KOPT-K1 (cell line): ENCODE measurements around the gene CXorf49.
"Not testable (repeated sequence)": the region's sequence is repeated elsewhere in the genome, so short reads cannot be mapped to it uniquely, and the experiment has no call there.

Source experiments
- H3K27ac ChIP-seq: fragments of 200-600 bp; sonication (generic); 2 replicates; pipeline ENCODE4 v1.5.1; 2016; ENCODE audit warnings: antibody characterized with exemption, mild to moderate bottlenecking, low read depth, low read length; ENCODE audit not compliant: poor library complexity, severe bottlenecking
- H3K36me3 ChIP-seq: fragments of 200-600 bp; sonication (generic); 2 replicates; pipeline ENCODE4 v1.5.1; 2017; ENCODE audit warnings: antibody characterized with exemption, mild to moderate bottlenecking, low read length, moderate library complexity; ENCODE audit not compliant: insufficient read depth
- H3K9me3 ChIP-seq: fragments of 200-600 bp; sonication (generic); 2 replicates; pipeline ENCODE4 v1.5.1; 2017; ENCODE audit warnings: antibody characterized with exemption, low read length, mild to moderate bottlenecking; ENCODE audit not compliant: insufficient read depth, poor library complexity, severe bottlenecking

Gene CXorf49

GRCh38 chrX:71718185-71718584, at the start of gene CXorf49:
Gene CXorf49 (minus strand): TSS chrX:71718285. CDS start chrX:71718151, 134 bp downstream.
- not testable (repeated sequence) for H3K27ac ChIP-seq, H3K9me3 ChIP-seq, H3K36me3 ChIP-seq

GRCh38 chrX:71767134-71767533, 49.0 kb upstream of the CXorf49 start:
- not testable (repeated sequence) for H3K9me3 ChIP-seq, H3K27ac ChIP-seq, H3K36me3 ChIP-seq

GRCh38 chrX:71765613-71766012, 47.5 kb upstream of the CXorf49 start:
- H3K27ac ChIP-seq, H3K36me3 ChIP-seq, H3K9me3 ChIP-seq: not testable (repeated sequence)

- not testable (repeated sequence) for H3K36me3 ChIP-seq, H3K9me3 ChIP-seq, H3K27ac ChIP-seq
These were observed 46.7 kb upstream of the CXorf49 start for GRCh38 chrX:71764832-71765231.

- H3K9me3 ChIP-seq, H3K36me3 ChIP-seq, H3K27ac ChIP-seq: not testable (repeated sequence)
These were observed 45.0 kb upstream of the CXorf49 start, which contains the start of gene CXorf49B for GRCh38 chrX:71763049-71763448. Gene CXorf49B (plus strand): TSS chrX:71763349. CDS start chrX:71763424, 75 bp downstream.

- not testable (repeated sequence) for H3K9me3 ChIP-seq, H3K36me3 ChIP-seq, H3K27ac ChIP-seq
These were observed 42.7 kb upstream of the CXorf49 start for GRCh38 chrX:71760688-71761281.

GRCh38 chrX:71720289-71720886, 2.3 kb upstream of the CXorf49 start:
- H3K9me3 ChIP-seq, H3K27ac ChIP-seq, H3K36me3 ChIP-seq: not testable (repeated sequence)

GRCh38 chrX:71719195-71719594, 1.1 kb upstream of the CXorf49 start:
- H3K36me3 ChIP-seq, H3K27ac ChIP-seq, H3K9me3 ChIP-seq: not testable (repeated sequence)

- H3K9me3 ChIP-seq, H3K36me3 ChIP-seq, H3K27ac ChIP-seq: not testable (repeated sequence)
These were observed 1.8 kb downstream of the CXorf49 start for GRCh38 chrX:71716323-71716722.

GRCh38 chrX:71715551-71715950, 2.5 kb downstream of the CXorf49 start:
- H3K27ac ChIP-seq, H3K9me3 ChIP-seq, H3K36me3 ChIP-seq: not testable (repeated sequence)

GRCh38 chrX:71714064-71714463, 4.0 kb downstream of the CXorf49 start:
- not testable (repeated sequence) for H3K27ac ChIP-seq, H3K9me3 ChIP-seq, H3K36me3 ChIP-seq

GRCh38 chrX:71702853-71703252, 15.2 kb downstream of the CXorf49 start:
- H3K36me3 ChIP-seq, H3K9me3 ChIP-seq, H3K27ac ChIP-seq: not testable (repeated sequence)

- H3K27ac ChIP-seq, H3K36me3 ChIP-seq, H3K9me3 ChIP-seq: not testable (repeated sequence)
These were observed 19.1 kb downstream of the CXorf49 start for GRCh38 chrX:71699023-71699344.

GRCh38 chrX:71698299-71699022, 19.6 kb downstream of the CXorf49 start:
- not testable (repeated sequence) for H3K36me3 ChIP-seq, H3K27ac ChIP-seq

GRCh38 chrX:71697466-71698298, 20.4 kb downstream of the CXorf49 start:
- H3K9me3 ChIP-seq, H3K27ac ChIP-seq: not testable (repeated sequence)

More at GRCh38 chrX:71698299-71699022, 19.6 kb downstream of the CXorf49 start:
- H3K9me3 ChIP-seq: not testable (repeated sequence)

More at GRCh38 chrX:71697466-71698298, 20.4 kb downstream of the CXorf49 start:
- not testable (repeated sequence) for H3K36me3 ChIP-seq
